Heart right ventricle (tissue), 16 donors: ENCODE data around the gene STAT2. TPM values are rescaled to one million over a fixed set of nuclear protein-coding genes. Genes with fewer than 3 reads are reported as not detected.

Source experiments
- ATAC-seq, 8 donors: fragments of 200-7000 bp; cut with Tn5 transposase; one replicate each; pipeline ENCODE4 v1.9.1; 2020; ENCODE audit warnings: mild to moderate bottlenecking in 8 of 8, moderate library complexity in 8 of 8, moderate number of reproducible peaks in 1 of 8
- DNase-seq, 2 donors: peaks; one replicate each; pipeline ENCODE4 v3.0.0-alpha.2; 2020
- H3K27ac ChIP-seq, 10 donors: fragments of 200-600 bp; sonication (generic) in 2 of 10; one replicate each; pipeline versions ENCODE4 v1.5.0 to v1.8.0; 2020 to 2022; ENCODE audit warnings: mild to moderate bottlenecking in 3 of 10
- H3K27me3 ChIP-seq, 7 donors: fragments of 200-600 bp; one replicate each; pipeline ENCODE4 v1.8.0; 2021 to 2022; ENCODE audit warnings: mild to moderate bottlenecking in 2 of 7
- H3K36me3 ChIP-seq, 9 donors: fragments of 200-600 bp; sonication (generic) in 1 of 9; one replicate each; pipeline versions ENCODE4 v1.5.0 to v1.8.0; 2020 to 2022; ENCODE audit warnings: mild to moderate bottlenecking in 2 of 9
- H3K4me1 ChIP-seq, 9 donors: fragments of 200-600 bp; sonication (generic) in 1 of 9; one replicate each; pipeline versions ENCODE4 v1.5.0 to v1.8.0; 2020 to 2022; ENCODE audit warnings: mild to moderate bottlenecking in 4 of 9
- H3K4me3 ChIP-seq, 10 donors: fragments of 200-600 bp; sonication (generic) in 2 of 10; one replicate each; pipeline versions ENCODE4 v1.5.0 to v1.8.0; 2020 to 2022; ENCODE audit warnings: mild to moderate bottlenecking in 7 of 10, moderate library complexity in 2 of 10
- H3K9me3 ChIP-seq, 11 donors: fragments of 200-600 bp in 10 of 11; sonication (generic) in 2 of 11; one replicate each; pipeline versions ENCODE4 v1.5.0 to v1.8.0; 2013 to 2022; ENCODE audit warnings: mild to moderate bottlenecking in 2 of 11, control low read depth in 1 of 11, moderate library complexity in 1 of 11
- CTCF ChIP-seq, 9 donors: fragments of 200-600 bp; sonication (generic) in 2 of 9; IDR thresholded peaks; one replicate each; pipeline versions ENCODE4 v1.5.0 to v1.8.0; 2021 to 2022; ENCODE audit warnings: antibody characterized with exemption in 9 of 9, mild to moderate bottlenecking in 5 of 9, moderate library complexity in 1 of 9
- WGBS, 2 donors: extraction: QIAGEN DNeasy Blood & Tissue Kit; methylation state at CpG; one replicate each; pipeline ENCODE4 v1.1.7; 2013; ENCODE audit warnings: inconsistent platforms in 1 of 2; 5-methylcytosine and 5-hydroxymethylcytosine counted together
- intact Hi-C, 10 donors: fragments of 100-400 bp; cut with DNase I; formaldehyde crosslinking; loops; one replicate each; pipeline versions ENCODE4 v1.11.1 to v1.14.2; 2022
- polyA plus RNA-seq, 2 donors: library from polyadenylated mRNA; stranded (reverse); fragments of 200-250 nt; gene quantifications; one replicate each; pipeline ENCODE4 v1.2.3, GENCODE V29; 2013
- total RNA-seq, 10 donors: library from RNA; stranded (reverse); fragmentation: NEBNext Ultra II Directional in 3 of 10; extraction: Animal tissue kit (Norgen Biotek cat#: 25700) in 3 of 10; gene quantifications; one replicate each; pipeline versions ENCODE4 v1.2.1 to v1.2.4, GENCODE V29; 2021 to 2023
- donor health status: Arrhythmogenic right ventricular cardiomyopathy.
- donor health status: ischemic (EF 13 %, LVEDD 7.1; RV severe dilation, severe dysfunction).
- donor health status: healthy with polysubstance abuse.
- donor health status: DM: no; HTN: yes; CAD: no.
- donor health status: DM: no; HTN: no; CAD: no.
- donor health status: ischemic (EF 25% LVEDD 6.9; RV normal size, moderate dysfunction).
- donor health status: ischemic (EF 25% LVEDD 5.7; RV mildly dilated, moderate dysfunction).
- donor health status: healthy.
- donor health status: DM: yes; HTN: yes; CAD: no.
- donor health status: Ischemic cardiomyopathy.
- donor health status: ischemic (EF 35%, LVEDD 5.7; RV mildly dilated, moderate dysfunction).
- donor health status: nonischemic (EF 11% LVEDD 7.7; RV severe dilation, severe dysfunction).
- donor health status: DM: yes; HTN: yes; CAD: no.
- donor health status: PGD.
- donor health status: ischemic (EF 29% LVEDD 5.4; RV normal size, mild dysfunction).
- donor health status: nonischemic (EF 23%, LVEDD 6.1; RV moderate dilation, normal function).

The STAT2 gene
- total and polyA plus RNA-seq, 12 donors, result 16.9 to 107 (median 38.7) TPM

- Histone ChIP-seq H3K27ac (no peak overlapping the region), H3K36me3 (no peaks in the 10 kb centered on the region), H3K9me3 (peaks cover 0 to 6% (median 0%) of the 10 kb centered on the region in 11 donors), H3K4me3 (no peak overlapping the region), H3K27me3 (no peaks in the 10 kb centered on the region), H3K4me1 (peaks cover 0 to 10% (median 0%) of the 10 kb centered on the region in 9 donors)
- DNase-seq, result no peak
- ATAC-seq, result no peak
- no peak for TF ChIP-seq CTCF (IDR thresholded peaks at IDR 0.05)
- WGBS, 2 donors, result 65 to 69% methylated on average over 4 of the region's 4 CpGs
- intact Hi-C loops, result loop anchor here in 1 of 10 donors (10.0 kb wide), 1 partner anchor 67 kb away; the partner anchor contains the start of gene TIMELESS
Measured at GRCh38 chr12:56377310-56377988, 17.5 kb upstream of the STAT2 start.

- intact Hi-C loops, result loop anchor here in 1 of 10 donors (10.0 kb wide), 1 partner anchor 69 kb away; the partner anchor contains the start of gene TIMELESS
- no peak for TF ChIP-seq CTCF (IDR thresholded peaks at IDR 0.05)
Measured at GRCh38 chr12:56375598-56376434, 15.9 kb upstream of the STAT2 start.

DNA sequence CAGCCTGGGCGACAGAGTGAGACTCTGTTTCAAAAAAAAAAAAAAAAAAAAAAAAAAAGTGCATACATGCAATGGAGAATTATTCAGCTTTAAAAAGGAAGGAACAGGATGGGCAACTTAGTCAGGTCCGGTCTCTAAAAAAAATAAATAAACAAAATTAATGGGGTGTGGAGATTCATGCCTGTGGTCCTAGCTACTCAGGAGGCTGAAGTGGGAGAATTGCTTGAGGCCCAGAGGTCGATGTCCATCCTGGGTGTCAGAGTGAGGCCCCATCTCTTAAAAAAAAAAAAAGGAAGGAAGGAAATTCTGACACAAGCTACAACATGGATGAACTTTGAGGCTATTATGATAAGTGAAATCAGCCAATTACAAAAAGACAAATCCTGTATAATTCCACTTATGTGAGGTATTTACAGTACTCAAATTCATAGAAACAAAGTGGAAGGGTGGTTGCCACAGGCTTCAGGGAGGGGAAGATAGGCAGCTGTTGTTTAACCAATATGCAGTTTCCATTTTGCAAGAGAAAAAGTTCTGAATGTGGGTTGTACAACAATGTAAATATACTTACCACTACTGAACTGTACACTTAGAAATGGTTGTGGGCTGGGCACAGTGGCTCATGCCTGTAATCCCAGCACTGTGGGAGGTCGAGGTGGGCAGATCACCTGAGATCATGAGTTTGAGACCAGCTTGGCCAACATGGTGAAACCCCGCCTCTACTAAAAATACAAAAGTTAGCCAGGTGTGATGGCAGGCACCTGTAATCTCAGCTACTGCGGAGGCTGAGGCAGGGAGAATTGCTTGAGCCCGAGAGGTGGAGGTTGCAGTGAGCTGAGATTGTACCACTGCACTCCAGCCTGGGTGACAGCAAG lies 15.1 kb upstream of the STAT2 start:
- DNase-seq (no peak), ATAC-seq (no peak)
- H3K36me3 ChIP-seq, result no peaks in the 10 kb centered on the region
- peaks cover 0 to 6% (median 0%) of the 10 kb centered on the region in 11 donors for H3K9me3 ChIP-seq
- WGBS, 2 donors, result 75 to 77% methylated on average over 7 of the region's 7 CpGs
- TF ChIP-seq CTCF (IDR thresholded peaks at IDR 0.05), result no peak
- H3K4me3 ChIP-seq, result no peak overlapping the region
- H3K27ac ChIP-seq, result no peak overlapping the region
- H3K27me3 ChIP-seq, result peaks cover 0 to 4% (median 0%) of the 10 kb centered on the region in 7 donors
- peaks cover 0 to 10% (median 0%) of the 10 kb centered on the region in 9 donors for H3K4me1 ChIP-seq
- intact Hi-C loops, result loop anchor here in 2 of 10 donors (5.0 to 10.0 kb wide), 2 partner anchors 62 to 70 kb away; partner anchors contain the start of gene TIMELESS (in 1 of the 2)

More at GRCh38 chr12:56375598-56376434, 15.9 kb upstream of the STAT2 start:
- Histone ChIP-seq H3K9me3 (peaks cover 0 to 6% (median 0%) of the 10 kb centered on the region in 11 donors), H3K4me3 (no peak overlapping the region), H3K4me1 (peaks cover 0 to 10% (median 0%) of the 10 kb centered on the region in 9 donors), H3K27ac (no peak overlapping the region), H3K36me3 (no peaks in the 10 kb centered on the region), H3K27me3 (peaks cover 0 to under 1% (median 0%) of the 10 kb centered on the region in 7 donors)
- ATAC-seq (no peak), DNase-seq (no peak)
- 83 to 87% methylated on average over 11 of the region's 11 CpGs for WGBS, 2 donors
